Lower lobe of right lung (tissue), 2 donors: ENCODE data around the gene IL17B. TPM values are rescaled to one million over a fixed set of nuclear protein-coding genes. Genes with fewer than 3 reads are reported as not detected.

Source experiments
- ATAC-seq, 2 donors: fragments of 200-7000 bp; cut with Tn5 transposase; one replicate each; pipeline ENCODE4 v1.9.1; 2020 to 2022; ENCODE audit warnings: mild to moderate bottlenecking in 2 of 2, moderate library complexity in 2 of 2
- DNase-seq: peaks from one replicate; pipeline ENCODE4 v3.0.0-alpha.2; 2020
- H3K27ac ChIP-seq: fragments of 200-600 bp; one replicate; pipeline ENCODE4 v1.8.0; 2022
- H3K27me3 ChIP-seq: fragments of 200-600 bp; one replicate; pipeline ENCODE4 v1.8.0; 2022; ENCODE audit warnings: low read depth
- H3K36me3 ChIP-seq: fragments of 200-600 bp; one replicate; pipeline ENCODE4 v1.8.0; 2022; ENCODE audit warnings: mild to moderate bottlenecking
- H3K4me1 ChIP-seq: fragments of 200-600 bp; one replicate; pipeline ENCODE4 v1.8.0; 2022
- H3K4me3 ChIP-seq: fragments of 200-600 bp; one replicate; pipeline ENCODE4 v1.8.0; 2022; ENCODE audit warnings: mild to moderate bottlenecking
- H3K9me3 ChIP-seq: fragments of 200-600 bp; one replicate; pipeline ENCODE4 v1.8.0; 2022
- intact Hi-C: fragments of 100-400 bp; cut with DNase I; formaldehyde crosslinking; loops from one replicate; pipeline ENCODE4 v1.11.0; 2022
- total RNA-seq: library from RNA; stranded (reverse); fragmentation: NEBNext Ultra II Directional; extraction: Animal tissue kit (Norgen Biotek cat#: 25700); gene quantifications from one replicate; pipeline ENCODE4 v1.2.1, GENCODE V29; 2021
- TF ChIP-seq, protein P1 (sequence below): fragments of 200-600 bp; IDR thresholded peaks from one replicate; pipeline ENCODE4 v1.8.0; 2022; ENCODE audit warnings: antibody characterized with exemption, mild to moderate bottlenecking
- donor health status: DM: no; HTN: yes; CAD: no; lungs with severe emphysema.

The IL17B gene
- total RNA-seq, 1 donor from 2014 or later, result not detected

DNA sequence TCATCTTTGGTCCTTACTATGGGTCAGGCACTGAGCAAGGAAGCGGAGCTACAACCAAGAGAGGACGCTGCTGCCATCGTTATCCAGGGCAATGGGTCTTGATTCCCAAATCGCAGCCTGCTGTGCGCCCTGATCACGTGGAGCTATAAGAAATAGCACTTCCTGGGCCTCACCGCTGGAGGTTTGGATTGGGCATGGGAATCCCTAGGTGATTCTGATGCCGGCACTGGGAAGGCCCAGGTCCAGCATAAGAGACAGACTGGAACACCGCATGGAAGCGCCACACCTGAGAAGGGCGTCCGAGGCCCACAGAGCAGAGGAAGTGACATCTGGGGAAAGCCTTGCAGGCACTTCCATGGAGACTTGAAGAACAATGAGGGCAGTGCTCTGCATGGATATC lies 3.0 kb downstream of the IL17B start:
- no peak for ATAC-seq
- DNase-seq, result no peak
- intact Hi-C loops, result no loop called here

DNA sequence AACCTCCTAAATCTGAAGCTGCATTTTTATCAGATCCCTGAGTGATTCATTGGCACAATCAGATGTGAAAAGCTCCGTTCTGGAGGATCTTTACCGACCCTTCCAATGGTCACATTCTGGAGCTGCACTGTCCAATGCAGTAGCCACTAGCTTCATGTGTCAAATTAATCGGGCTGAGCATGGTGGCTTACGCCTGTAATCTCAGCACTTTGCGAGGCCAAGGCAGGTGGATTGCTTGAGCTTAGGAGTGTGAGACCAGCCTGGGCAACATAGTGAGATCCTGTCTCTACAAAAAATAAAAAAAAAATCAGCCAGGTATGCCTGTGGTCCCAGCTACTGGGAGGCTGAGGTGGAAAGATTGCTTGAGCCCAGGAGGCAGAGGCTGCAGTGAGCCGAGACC lies 3.7 kb downstream of the IL17B start:
- no peak for DNase-seq
- H3K4me3 ChIP-seq, result no peak overlapping the region

More for the DNA sequence above, 3.0 kb downstream of the IL17B start:
- H3K36me3 ChIP-seq, result no peaks in the 10 kb centered on the region
- H3K4me1 ChIP-seq, result peaks cover 3% of the 10 kb centered on the region
- H3K9me3 ChIP-seq, result no peaks in the 10 kb centered on the region
- H3K27me3 ChIP-seq, result no peaks in the 10 kb centered on the region
- H3K27ac ChIP-seq, result no peak overlapping the region
- H3K4me3 ChIP-seq, result no peak overlapping the region
- TF ChIP-seq, protein P1, sequence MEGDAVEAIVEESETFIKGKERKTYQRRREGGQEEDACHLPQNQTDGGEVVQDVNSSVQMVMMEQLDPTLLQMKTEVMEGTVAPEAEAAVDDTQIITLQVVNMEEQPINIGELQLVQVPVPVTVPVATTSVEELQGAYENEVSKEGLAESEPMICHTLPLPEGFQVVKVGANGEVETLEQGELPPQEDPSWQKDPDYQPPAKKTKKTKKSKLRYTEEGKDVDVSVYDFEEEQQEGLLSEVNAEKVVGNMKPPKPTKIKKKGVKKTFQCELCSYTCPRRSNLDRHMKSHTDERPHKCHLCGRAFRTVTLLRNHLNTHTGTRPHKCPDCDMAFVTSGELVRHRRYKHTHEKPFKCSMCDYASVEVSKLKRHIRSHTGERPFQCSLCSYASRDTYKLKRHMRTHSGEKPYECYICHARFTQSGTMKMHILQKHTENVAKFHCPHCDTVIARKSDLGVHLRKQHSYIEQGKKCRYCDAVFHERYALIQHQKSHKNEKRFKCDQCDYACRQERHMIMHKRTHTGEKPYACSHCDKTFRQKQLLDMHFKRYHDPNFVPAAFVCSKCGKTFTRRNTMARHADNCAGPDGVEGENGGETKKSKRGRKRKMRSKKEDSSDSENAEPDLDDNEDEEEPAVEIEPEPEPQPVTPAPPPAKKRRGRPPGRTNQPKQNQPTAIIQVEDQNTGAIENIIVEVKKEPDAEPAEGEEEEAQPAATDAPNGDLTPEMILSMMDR, result no peak

DNA sequence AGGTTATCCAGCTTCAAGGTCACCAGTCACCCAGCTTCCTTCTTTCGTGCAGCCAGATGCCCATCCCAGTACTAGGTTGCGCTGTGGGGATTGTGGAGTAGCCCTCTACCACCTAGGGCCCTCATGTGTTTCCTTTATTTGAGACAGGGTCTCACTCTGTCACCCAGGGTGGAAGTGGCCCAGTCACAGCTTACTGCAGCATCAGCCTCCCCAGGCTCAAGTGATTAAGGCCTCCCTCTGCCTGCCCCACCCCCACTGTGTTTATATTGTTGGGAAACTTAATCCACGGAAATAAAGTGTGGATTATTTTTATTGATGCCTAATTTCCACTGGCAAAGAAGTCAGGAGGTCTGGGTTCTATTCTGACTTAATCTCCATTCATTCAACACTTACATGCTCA lies 4.3 kb downstream of the IL17B start:
- H3K27ac ChIP-seq, result no peak overlapping the region
- TF ChIP-seq, protein P1, result no peak
- no peaks in the 10 kb centered on the region for H3K27me3 ChIP-seq
- no peaks in the 10 kb centered on the region for H3K36me3 ChIP-seq
- no peaks in the 10 kb centered on the region for H3K4me1 ChIP-seq
- H3K4me3 ChIP-seq, result no peak overlapping the region
- DNase-seq (no peak), ATAC-seq (no peak)
- intact Hi-C loops, result no loop called here
- H3K9me3 ChIP-seq, result no peaks in the 10 kb centered on the region

More for the DNA sequence above, 3.7 kb downstream of the IL17B start:
- H3K4me1 ChIP-seq, result no peaks in the 10 kb centered on the region
- H3K27me3 ChIP-seq, result no peaks in the 10 kb centered on the region
- intact Hi-C loops, result no loop called here
- H3K36me3 ChIP-seq, result no peaks in the 10 kb centered on the region
- TF ChIP-seq, protein P1, result no peak
- H3K9me3 ChIP-seq, result no peaks in the 10 kb centered on the region
- no peak overlapping the region for H3K27ac ChIP-seq
- ATAC-seq, result no peak

DNA sequence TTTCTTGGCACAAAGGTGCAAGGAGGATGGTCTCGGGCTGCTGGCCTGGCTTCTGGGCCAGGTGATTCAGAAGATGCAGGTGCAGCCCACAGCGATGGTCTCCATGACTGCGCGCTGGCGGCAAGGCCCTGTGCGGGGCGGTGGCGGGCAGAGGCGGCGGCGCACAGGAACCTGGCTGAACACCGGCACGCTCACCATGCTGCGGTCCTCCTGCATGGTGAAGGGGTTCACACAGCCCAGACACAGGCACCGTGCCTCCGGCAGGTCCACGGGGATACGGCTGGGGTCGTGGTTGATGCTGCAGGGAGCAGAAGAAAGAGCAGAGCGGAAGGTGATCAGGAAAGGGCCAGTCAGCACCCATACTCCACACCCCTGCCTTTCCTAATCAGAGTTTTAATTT lies 4.8 kb downstream of the IL17B start:
- no peak for ATAC-seq
- no peak for DNase-seq
- intact Hi-C loops, result no loop called here
- Histone ChIP-seq H3K27ac (no peak overlapping the region), H3K4me3 (no peak overlapping the region), H3K9me3 (no peaks in the 10 kb centered on the region), H3K36me3 (no peaks in the 10 kb centered on the region), H3K4me1 (no peaks in the 10 kb centered on the region), H3K27me3 (no peaks in the 10 kb centered on the region)
- TF ChIP-seq, protein P1, result no peak

DNA sequence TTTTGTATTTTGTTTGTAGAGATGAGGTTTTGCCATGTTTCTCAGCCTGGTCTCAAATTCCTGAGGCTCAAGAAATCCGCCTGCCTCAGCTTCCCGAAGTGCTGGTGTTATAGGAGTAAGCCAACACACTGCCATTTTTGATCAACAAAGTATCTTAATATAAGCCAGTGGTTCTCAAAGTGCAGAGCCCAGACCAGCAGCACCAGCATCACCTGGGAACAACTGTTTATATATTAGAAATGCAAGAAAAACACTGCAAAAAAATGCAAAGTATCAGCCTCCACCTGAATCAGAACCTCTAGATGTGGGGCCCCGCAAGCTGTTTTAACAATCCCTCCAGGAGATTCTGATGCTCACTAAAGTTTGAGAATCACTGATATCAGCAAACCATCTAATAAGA lies 6.2 kb downstream of the IL17B start:
- no peaks in the 10 kb centered on the region for H3K27me3 ChIP-seq
- DNase-seq, result no peak
- H3K27ac ChIP-seq, result no peak overlapping the region
- TF ChIP-seq, protein P1, result no peak
- H3K36me3 ChIP-seq, result no peaks in the 10 kb centered on the region
- no peaks in the 10 kb centered on the region for H3K4me1 ChIP-seq
- H3K9me3 ChIP-seq, result no peaks in the 10 kb centered on the region
- no peak overlapping the region for H3K4me3 ChIP-seq
- no peak for ATAC-seq
- intact Hi-C loops, result no loop called here
